Nephron progenitor cell (in vitro differentiated cells): Measurements from ENCODE around the gene COL1A2.

Source experiments
- DNase-seq: peaks from one replicate; pipeline ENCODE4 v3.0.0; 2021
- H3K27ac Mint-ChIP-seq: 2 replicates; pipeline ENCODE4 v1.8.0; 2021; ENCODE audit warnings: mild to moderate bottlenecking, moderate library complexity, mixed read lengths
- H3K27me3 Mint-ChIP-seq: 2 replicates; pipeline ENCODE4 v1.8.0; 2021; ENCODE audit warnings: mild to moderate bottlenecking, low read depth, mixed read lengths; ENCODE audit not compliant: poor library complexity
- H3K36me3 Mint-ChIP-seq: 2 replicates; pipeline ENCODE4 v1.8.0; 2021; ENCODE audit warnings: low read depth, mixed read lengths
- H3K4me1 Mint-ChIP-seq: 2 replicates; pipeline ENCODE4 v1.8.0; 2021; ENCODE audit warnings: mixed read lengths
- H3K4me3 Mint-ChIP-seq: 2 replicates; pipeline ENCODE4 v1.8.0; 2021; ENCODE audit warnings: mild to moderate bottlenecking, moderate library complexity, mixed read lengths
- H3K9me3 Mint-ChIP-seq: 2 replicates; pipeline ENCODE4 v1.8.0; 2021; ENCODE audit warnings: mild to moderate bottlenecking, moderate library complexity, mixed read lengths
- TF ChIP-seq, protein P1 (sequence below): fragments of 200-600 bp; sonication (generic); IDR thresholded peaks from 2 replicates; pipeline ENCODE4 v1.5.0; 2021; ENCODE audit warnings: antibody characterized with exemption

The COL1A2 gene

DNA sequence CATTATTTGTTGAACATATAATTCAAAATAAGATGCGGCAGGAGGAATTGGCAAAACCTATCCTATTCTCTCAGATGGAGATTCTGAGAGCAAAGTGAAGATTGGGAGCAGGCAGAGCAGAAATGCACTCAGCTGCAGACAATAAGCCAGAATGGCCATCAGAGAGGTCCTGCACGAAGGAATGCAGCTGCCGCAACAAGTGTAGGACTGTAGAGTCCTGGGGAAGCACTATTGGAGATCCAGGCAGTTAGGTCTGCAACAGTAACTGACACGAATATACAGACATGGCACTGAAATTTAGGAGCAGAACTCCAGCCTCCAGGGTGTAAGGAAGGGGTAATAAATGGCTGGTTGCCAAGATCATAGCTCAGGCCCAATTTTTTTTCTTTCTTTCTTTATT, 10.4 kb upstream of the COL1A2 start:
- H3K9me3 Mint-ChIP-seq: no peaks in the 10 kb centered on the region
- no peak for DNase-seq
- H3K27me3 Mint-ChIP-seq: no peaks in the 10 kb centered on the region
- no peaks in the 10 kb centered on the region for H3K36me3 Mint-ChIP-seq
- no peak overlapping the region for H3K27ac Mint-ChIP-seq
- TF ChIP-seq, protein P1, sequence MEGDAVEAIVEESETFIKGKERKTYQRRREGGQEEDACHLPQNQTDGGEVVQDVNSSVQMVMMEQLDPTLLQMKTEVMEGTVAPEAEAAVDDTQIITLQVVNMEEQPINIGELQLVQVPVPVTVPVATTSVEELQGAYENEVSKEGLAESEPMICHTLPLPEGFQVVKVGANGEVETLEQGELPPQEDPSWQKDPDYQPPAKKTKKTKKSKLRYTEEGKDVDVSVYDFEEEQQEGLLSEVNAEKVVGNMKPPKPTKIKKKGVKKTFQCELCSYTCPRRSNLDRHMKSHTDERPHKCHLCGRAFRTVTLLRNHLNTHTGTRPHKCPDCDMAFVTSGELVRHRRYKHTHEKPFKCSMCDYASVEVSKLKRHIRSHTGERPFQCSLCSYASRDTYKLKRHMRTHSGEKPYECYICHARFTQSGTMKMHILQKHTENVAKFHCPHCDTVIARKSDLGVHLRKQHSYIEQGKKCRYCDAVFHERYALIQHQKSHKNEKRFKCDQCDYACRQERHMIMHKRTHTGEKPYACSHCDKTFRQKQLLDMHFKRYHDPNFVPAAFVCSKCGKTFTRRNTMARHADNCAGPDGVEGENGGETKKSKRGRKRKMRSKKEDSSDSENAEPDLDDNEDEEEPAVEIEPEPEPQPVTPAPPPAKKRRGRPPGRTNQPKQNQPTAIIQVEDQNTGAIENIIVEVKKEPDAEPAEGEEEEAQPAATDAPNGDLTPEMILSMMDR: no peak
- peaks cover 1% of the 10 kb centered on the region for H3K4me1 Mint-ChIP-seq
- no peak overlapping the region for H3K4me3 Mint-ChIP-seq

DNA sequence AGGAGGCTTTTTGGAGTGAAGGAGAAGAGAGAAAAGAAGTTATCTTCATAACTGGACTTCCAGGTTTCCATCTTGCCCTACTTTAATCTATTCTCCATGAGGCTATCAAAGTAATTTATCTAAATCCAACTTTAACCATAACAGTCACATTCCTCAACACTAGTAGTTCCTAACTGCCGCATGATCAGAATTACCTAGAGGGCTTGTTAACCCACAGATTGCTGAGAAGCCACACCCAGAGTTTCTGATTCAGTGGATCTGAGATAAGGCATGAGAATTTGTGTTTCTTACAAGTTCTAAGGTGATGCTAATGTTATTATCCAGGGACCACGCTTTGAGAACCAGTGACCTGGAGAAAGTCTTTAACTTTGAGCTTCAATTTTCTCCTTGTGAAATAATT, 8.3 kb upstream of the COL1A2 start:
- H3K4me1 Mint-ChIP-seq: peaks cover 19% of the 10 kb centered on the region
- H3K36me3 Mint-ChIP-seq: no peaks in the 10 kb centered on the region
- H3K27ac Mint-ChIP-seq: no peak overlapping the region
- no peaks in the 10 kb centered on the region for H3K27me3 Mint-ChIP-seq
- no peak for DNase-seq
- H3K4me3 Mint-ChIP-seq: no peak overlapping the region
- TF ChIP-seq, protein P1: no peak
- no peaks in the 10 kb centered on the region for H3K9me3 Mint-ChIP-seq

DNA sequence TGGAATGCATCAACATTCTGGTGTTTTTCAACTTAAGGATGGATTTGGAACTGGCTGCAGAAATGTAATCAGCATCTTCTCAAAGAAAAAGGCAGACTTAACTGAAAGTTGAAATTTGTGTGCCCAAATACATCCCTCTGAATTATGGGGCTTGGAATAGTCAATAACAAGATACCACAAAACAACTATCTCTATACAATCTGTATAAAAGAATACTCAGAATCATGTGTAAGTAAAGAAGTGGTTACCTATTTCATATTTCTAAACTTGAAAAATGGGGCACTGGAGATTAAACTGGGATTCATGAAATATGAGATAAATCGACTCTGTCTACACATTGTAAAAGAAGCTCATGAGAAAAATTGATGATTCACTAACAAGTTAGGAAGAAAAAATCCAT, 6.2 kb upstream of the COL1A2 start:
- Mint-ChIP-seq H3K27me3 (peaks cover 7% of the 10 kb centered on the region), H3K9me3 (no peaks in the 10 kb centered on the region), H3K36me3 (no peaks in the 10 kb centered on the region), H3K4me3 (no peak overlapping the region), H3K4me1 (peaks cover 41% of the 10 kb centered on the region), H3K27ac (no peak overlapping the region)
- DNase-seq: no peak
- TF ChIP-seq, protein P1: no peak

DNA sequence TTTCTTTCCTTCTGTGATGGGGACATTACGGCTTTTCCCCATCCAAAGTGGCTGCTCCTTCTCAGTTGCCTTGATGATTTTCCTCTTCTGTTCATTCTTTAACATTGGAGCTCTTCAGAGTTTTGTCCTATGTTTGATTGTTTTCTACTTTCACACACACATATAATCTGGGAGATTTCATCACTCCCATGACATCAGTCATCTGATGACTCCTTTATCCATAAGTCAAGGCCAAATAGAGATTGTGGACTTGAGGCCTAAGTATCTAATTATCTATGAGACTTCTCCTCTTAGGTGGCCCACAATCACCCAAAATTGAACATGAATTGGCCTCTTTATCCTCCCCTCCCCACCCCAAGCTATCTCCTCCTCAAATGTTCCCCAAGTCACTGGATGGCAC, 5.3 kb upstream of the COL1A2 start:
- H3K27ac Mint-ChIP-seq: peak overlapping the region; percentile 64

DNA sequence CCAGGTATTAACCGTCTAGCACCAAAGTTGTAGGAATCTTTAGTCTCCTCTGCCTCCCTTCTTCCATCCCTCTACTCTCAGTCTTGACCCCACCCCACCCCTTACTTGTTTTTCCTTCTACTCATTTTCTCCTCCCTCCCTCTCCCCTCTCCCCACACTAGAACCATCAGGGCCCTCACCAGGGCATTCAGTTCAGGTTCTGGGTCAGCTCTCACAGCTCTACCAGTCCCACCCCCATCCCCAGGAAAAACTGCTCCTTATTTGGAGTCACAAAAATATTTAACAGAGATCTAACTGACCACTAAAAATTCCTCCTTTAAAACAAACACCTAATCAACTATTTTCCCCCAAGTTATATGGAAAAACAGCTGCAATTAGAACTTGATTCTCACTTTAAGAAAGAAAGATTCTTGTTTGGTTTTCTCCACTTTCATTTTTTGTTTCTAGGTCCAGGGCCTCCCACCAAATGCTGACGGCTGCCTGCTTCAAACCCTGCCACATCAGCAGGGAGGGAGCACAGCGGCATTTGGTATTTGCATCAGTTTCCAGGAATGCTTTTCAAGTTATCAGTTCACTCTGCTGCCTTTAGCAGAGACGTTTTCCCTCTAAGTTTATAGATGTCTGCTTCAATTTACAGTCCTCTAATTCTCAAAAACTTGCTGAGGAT, 2.8 kb upstream of the COL1A2 start:
- TF ChIP-seq, protein P1: no peak
- no peaks in the 10 kb centered on the region for H3K9me3 Mint-ChIP-seq
- peak overlapping the region; percentile 96 for H3K4me3 Mint-ChIP-seq
- H3K36me3 Mint-ChIP-seq: peaks cover 4% of the 10 kb centered on the region
- H3K4me1 Mint-ChIP-seq: peaks cover 70% of the 10 kb centered on the region
- H3K27ac Mint-ChIP-seq: peak overlapping the region; percentile 99
- H3K27me3 Mint-ChIP-seq: peaks cover 9% of the 10 kb centered on the region
- peak; percentile 15 for DNase-seq

More for the DNA sequence above, 5.3 kb upstream of the COL1A2 start:
- H3K36me3 Mint-ChIP-seq: no peaks in the 10 kb centered on the region
- no peaks in the 10 kb centered on the region for H3K9me3 Mint-ChIP-seq
- peaks cover 9% of the 10 kb centered on the region for H3K27me3 Mint-ChIP-seq
- TF ChIP-seq, protein P1: no peak
- no peak for DNase-seq
- H3K4me3 Mint-ChIP-seq: no peak overlapping the region
- peaks cover 48% of the 10 kb centered on the region for H3K4me1 Mint-ChIP-seq

DNA sequence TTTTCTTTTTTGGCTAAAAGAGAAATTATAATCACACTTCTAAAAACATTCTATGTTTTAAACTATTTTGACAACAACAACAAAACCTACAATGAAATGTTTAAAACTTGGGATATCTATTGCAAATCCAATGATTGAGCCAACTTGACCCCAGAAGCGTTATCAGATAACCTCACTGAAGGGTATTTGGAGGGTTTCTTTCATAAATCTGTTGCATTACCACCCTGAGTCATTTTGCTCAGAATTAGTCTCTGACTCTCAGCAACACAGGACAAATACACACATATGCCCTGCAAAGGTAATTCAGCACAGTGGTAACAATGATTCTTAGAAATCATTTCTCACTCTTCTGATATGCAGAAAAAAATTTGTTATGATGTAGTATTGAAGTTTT, 2.3 kb upstream of the COL1A2 start:
- peak overlapping the region; percentile 96 for H3K4me3 Mint-ChIP-seq
- H3K4me1 Mint-ChIP-seq: peaks cover 75% of the 10 kb centered on the region
- peak overlapping the region; percentile 99 for H3K27ac Mint-ChIP-seq
- H3K36me3 Mint-ChIP-seq: peaks cover 4% of the 10 kb centered on the region
- H3K9me3 Mint-ChIP-seq: no peaks in the 10 kb centered on the region
- DNase-seq: no peak
- TF ChIP-seq, protein P1: no peak
- H3K27me3 Mint-ChIP-seq: peaks cover 9% of the 10 kb centered on the region
